Mesothelial cell of epicardium (in vitro differentiated cells): Measurements from ENCODE around the gene TACC2. TPM values are rescaled to one million over a fixed set of nuclear protein-coding genes. Genes with fewer than 3 reads are reported as not detected.

Experiments
- DNase-seq, 2 experiments: peaks; one replicate each; pipeline ENCODE4 v3.0.0; 2021; ENCODE audit warnings: low spot score in 2 of 2; ENCODE audit not compliant: unreplicated experiment in 2 of 2
- H3K27ac Mint-ChIP-seq: 2 replicates; pipeline ENCODE4 v1.8.0; 2021; ENCODE audit warnings: mixed read lengths
- H3K27me3 Mint-ChIP-seq: 2 replicates; pipeline ENCODE4 v1.8.0; 2021; ENCODE audit warnings: low read depth, mixed read lengths
- H3K36me3 Mint-ChIP-seq: 2 replicates; pipeline ENCODE4 v1.8.0; 2021; ENCODE audit warnings: mixed read lengths
- H3K4me1 Mint-ChIP-seq: 2 replicates; pipeline ENCODE4 v1.8.0; 2021; ENCODE audit warnings: mixed read lengths
- H3K4me3 Mint-ChIP-seq: 2 replicates; pipeline ENCODE4 v1.8.0; 2021; ENCODE audit warnings: mild to moderate bottlenecking, moderate library complexity, mixed read lengths
- H3K9me3 Mint-ChIP-seq: 2 replicates; pipeline ENCODE4 v1.8.0; 2021; ENCODE audit warnings: mixed read lengths
- total RNA-seq: library from RNA; stranded (reverse); gene quantifications from 3 replicates; pipeline ENCODE4 v1.2.1, GENCODE V29; 2021
- TF ChIP-seq, protein P1 (sequence below): fragments of 200-600 bp; sonication (generic); IDR thresholded peaks from one replicate; pipeline ENCODE4 v1.5.0; 2021; ENCODE audit warnings: antibody characterized with exemption; ENCODE audit not compliant: unreplicated experiment

The TACC2 gene
- total RNA-seq, 1 donor from 2014 or later: 25.5 TPM

DNA sequence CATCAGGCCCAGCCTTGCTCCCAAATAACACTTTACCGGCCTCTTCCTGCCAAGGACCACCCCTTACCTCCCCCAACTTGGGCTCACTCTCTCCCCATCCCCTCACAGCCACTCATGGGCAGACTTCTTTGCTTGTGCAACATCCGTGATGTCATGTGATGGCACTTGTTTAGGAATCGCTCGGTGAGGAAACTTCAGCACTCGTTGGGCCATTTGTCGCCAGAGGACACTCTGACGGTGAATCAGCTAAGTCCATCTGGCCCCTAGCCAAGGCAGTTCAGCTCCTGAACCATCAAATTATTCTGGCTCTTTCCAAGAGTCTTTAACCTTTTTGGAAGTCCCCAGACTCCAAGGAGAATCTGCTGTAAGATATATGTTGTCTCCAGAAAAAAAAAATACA is 301.4 kb downstream of the TACC2 start:
- no peaks in the 10 kb centered on the region for H3K9me3 Mint-ChIP-seq
- no peaks in the 10 kb centered on the region for H3K27me3 Mint-ChIP-seq
- no peak overlapping the region for H3K27ac Mint-ChIP-seq
- H3K4me3 Mint-ChIP-seq: no peak overlapping the region
- TF ChIP-seq, protein P1, sequence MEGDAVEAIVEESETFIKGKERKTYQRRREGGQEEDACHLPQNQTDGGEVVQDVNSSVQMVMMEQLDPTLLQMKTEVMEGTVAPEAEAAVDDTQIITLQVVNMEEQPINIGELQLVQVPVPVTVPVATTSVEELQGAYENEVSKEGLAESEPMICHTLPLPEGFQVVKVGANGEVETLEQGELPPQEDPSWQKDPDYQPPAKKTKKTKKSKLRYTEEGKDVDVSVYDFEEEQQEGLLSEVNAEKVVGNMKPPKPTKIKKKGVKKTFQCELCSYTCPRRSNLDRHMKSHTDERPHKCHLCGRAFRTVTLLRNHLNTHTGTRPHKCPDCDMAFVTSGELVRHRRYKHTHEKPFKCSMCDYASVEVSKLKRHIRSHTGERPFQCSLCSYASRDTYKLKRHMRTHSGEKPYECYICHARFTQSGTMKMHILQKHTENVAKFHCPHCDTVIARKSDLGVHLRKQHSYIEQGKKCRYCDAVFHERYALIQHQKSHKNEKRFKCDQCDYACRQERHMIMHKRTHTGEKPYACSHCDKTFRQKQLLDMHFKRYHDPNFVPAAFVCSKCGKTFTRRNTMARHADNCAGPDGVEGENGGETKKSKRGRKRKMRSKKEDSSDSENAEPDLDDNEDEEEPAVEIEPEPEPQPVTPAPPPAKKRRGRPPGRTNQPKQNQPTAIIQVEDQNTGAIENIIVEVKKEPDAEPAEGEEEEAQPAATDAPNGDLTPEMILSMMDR: no peak
- peaks cover 6% of the 10 kb centered on the region for H3K4me1 Mint-ChIP-seq
- H3K36me3 Mint-ChIP-seq: no peaks in the 10 kb centered on the region
- no peak for DNase-seq

DNA sequence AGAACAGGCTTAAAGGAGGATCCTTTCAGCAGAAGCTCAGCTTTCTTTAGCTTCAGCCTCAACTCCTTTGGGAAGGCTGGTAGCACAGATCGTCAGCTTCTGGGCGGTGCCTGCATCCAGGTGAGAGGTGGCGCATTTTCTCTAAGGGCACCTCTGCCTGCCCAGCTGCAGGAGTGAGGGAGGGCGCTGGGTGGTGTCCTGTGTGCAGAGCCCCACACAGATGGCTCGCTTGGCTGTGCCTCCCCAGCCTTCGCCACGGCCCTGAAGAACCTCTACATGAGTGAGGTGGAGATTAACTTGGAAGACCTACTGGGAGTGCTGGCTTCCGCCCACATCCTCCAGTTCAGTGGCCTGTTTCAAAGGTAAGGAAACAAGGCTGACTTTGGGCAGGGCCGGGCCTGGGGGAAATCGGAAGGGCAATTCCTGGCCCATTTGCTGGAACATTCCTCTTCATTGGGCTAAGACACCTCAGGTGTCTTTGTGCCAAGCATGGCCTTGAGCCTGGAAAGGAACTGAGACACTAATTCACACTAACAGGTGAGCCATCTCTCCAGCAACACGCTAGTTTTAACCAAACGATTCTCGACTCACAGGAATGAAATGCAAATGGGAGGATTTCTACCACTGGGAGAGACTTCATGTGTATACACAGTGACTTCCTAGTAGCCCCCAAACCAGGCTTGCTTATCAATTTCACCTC is 302.0 kb downstream of the TACC2 start:
- Mint-ChIP-seq H3K27ac (no peak overlapping the region), H3K27me3 (no peaks in the 10 kb centered on the region), H3K4me1 (peaks cover 6% of the 10 kb centered on the region), H3K36me3 (no peaks in the 10 kb centered on the region), H3K9me3 (no peaks in the 10 kb centered on the region), H3K4me3 (no peak overlapping the region)
- TF ChIP-seq, protein P1: no peak
- no peak for DNase-seq

DNA sequence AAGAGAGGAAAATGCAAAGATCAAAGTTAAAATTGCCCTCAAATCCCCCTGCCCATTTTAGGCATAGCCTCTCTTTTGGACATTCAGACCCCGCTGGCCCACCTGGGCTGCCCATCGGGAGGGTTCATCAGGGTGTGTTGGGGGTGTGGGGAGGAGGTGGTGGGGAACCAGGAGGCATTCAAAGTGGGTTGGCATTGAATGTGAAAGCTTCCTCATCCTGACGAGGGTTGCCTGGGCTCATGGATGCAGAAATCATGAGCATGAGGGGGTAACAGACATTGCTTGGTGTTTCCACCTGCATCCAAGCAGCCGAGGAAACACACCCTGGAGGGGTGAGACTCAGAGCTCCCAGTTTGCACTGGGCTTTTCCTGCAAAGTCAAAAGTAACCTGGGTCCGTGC is 302.8 kb downstream of the TACC2 start:
- TF ChIP-seq, protein P1: no peak
- Mint-ChIP-seq H3K4me1 (peaks cover 6% of the 10 kb centered on the region), H3K9me3 (no peaks in the 10 kb centered on the region), H3K27me3 (no peaks in the 10 kb centered on the region), H3K4me3 (no peak overlapping the region), H3K36me3 (no peaks in the 10 kb centered on the region), H3K27ac (no peak overlapping the region)
- no peak for DNase-seq

DNA sequence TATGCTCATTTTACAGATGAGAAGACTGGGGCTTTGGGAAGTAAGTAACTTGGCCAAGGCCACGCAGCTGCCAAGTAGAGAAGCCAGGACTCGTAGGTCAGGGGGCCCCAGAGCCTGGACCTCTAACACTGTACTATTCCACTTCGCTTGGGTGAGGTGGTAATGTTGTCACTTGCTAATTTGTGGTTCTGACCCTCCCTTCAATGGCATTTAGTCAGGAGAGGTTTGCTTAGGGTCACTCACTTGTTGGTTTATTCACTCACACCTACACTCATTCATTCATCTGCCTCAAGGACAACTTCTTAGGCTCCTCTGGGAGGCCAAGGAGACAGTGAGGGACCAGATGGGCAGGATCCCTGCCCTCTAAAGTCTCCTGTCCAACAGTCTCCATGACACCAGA is 303.4 kb downstream of the TACC2 start:
- Mint-ChIP-seq H3K27me3 (no peaks in the 10 kb centered on the region), H3K9me3 (no peaks in the 10 kb centered on the region), H3K36me3 (no peaks in the 10 kb centered on the region), H3K27ac (no peak overlapping the region), H3K4me3 (no peak overlapping the region), H3K4me1 (peaks cover 4% of the 10 kb centered on the region)
- TF ChIP-seq, protein P1: no peak
- DNase-seq: no peak

DNA sequence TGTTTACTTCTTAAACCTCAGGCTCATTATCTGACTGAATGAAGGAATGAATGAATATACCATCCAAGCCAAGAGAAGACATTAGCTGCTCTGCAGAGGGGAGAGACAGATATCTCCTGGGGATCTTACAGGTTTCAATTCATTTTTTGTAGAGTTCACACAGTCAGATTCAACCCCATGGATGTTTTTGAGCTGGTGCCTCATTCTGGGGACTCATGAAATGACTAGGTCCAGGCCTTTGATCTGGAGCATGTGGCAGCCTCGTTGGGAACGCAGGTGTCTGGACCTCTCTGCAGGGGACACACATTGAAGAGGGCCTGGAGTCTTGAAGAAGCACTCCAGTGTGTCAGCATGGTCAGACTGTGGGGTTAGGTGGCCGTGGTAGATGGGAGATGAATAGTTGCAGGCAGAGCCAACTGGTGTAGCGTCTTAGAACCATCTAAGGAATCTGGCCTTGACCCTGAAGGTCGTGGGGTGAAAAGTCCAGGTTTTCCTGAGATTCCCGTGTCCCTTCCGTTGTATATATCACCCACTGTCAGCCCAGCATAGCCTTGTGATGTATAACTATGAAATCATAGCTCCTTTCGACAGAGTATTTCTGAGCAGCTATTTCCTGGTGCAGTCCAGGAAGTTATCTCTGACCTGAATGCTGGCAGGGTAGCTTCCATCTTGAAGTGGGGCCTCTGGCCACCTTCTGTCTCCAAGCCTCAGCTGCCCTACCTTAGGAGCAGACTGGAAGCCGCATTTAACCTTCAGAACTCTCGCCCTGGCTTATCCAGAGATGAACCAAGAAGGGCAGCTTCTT is 304.4 kb downstream of the TACC2 start:
- no peak overlapping the region for H3K4me3 Mint-ChIP-seq
- H3K27ac Mint-ChIP-seq: no peak overlapping the region
- no peaks in the 10 kb centered on the region for H3K36me3 Mint-ChIP-seq
- peaks cover 1% of the 10 kb centered on the region for H3K4me1 Mint-ChIP-seq
- H3K9me3 Mint-ChIP-seq: no peaks in the 10 kb centered on the region
- TF ChIP-seq, protein P1: no peak
- H3K27me3 Mint-ChIP-seq: no peaks in the 10 kb centered on the region
- no peak for DNase-seq
